K562 (cell line): ENCODE results near the gene COL13A1.

ENCODE experiments used
- MAFG ChIP-seq: fragments of 450-650 bp; conservative IDR thresholded peaks from 2 replicates; pipeline ENCODE4 v1.6.1; 2016; ENCODE audit warnings: missing genetic modification characterization, missing compliant biosample characterization
- ZFX ChIP-seq: sonication (generic); formaldehyde crosslinking; IDR thresholded peaks from 2 replicates; pipeline ENCODE4 v1.8.0; 2022; ENCODE audit warnings: mild to moderate bottlenecking, missing genetic modification reagents, moderate library complexity
- TF ChIP-seq, protein P1 (sequence below), 3 experiments: IDR thresholded peaks in 2 of 3; conservative IDR thresholded peaks in 1 of 3; 2 replicates each; pipeline ENCODE4 v1.5.1; 2011 to 2012; ENCODE audit warnings: low read length in 3 of 3, mild to moderate bottlenecking in 3 of 3, control low read depth in 2 of 3, improper control_type of control experiment in 1 of 3, inconsistent platforms in 1 of 3, low read depth in 1 of 3, mixed read lengths in 1 of 3, moderate library complexity in 1 of 3; ENCODE audit not compliant: insufficient read depth in 2 of 3

DNA sequence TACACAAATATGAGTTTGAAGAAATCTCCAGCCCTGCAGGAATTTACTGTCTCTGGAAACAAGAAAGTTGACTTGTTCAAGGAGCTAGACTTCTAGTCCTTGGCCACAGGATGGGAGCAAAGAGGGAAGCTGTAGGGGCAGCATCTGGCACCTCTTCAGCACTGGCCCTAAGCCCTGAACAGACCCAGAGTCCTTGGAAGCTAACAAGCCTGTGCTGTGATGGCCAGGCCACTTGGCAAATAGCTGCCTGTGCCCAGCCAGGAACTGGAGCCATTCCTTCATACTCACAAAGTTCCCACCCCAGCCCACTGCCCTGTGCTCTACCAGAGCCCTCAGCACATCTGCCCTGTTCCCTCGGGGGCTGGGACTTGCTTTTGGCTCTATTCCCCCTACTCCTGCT, 9.4 kb upstream of the COL13A1 start:
- TF ChIP-seq, protein P1, sequence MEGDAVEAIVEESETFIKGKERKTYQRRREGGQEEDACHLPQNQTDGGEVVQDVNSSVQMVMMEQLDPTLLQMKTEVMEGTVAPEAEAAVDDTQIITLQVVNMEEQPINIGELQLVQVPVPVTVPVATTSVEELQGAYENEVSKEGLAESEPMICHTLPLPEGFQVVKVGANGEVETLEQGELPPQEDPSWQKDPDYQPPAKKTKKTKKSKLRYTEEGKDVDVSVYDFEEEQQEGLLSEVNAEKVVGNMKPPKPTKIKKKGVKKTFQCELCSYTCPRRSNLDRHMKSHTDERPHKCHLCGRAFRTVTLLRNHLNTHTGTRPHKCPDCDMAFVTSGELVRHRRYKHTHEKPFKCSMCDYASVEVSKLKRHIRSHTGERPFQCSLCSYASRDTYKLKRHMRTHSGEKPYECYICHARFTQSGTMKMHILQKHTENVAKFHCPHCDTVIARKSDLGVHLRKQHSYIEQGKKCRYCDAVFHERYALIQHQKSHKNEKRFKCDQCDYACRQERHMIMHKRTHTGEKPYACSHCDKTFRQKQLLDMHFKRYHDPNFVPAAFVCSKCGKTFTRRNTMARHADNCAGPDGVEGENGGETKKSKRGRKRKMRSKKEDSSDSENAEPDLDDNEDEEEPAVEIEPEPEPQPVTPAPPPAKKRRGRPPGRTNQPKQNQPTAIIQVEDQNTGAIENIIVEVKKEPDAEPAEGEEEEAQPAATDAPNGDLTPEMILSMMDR (IDR thresholded peaks at IDR 0.05 in 2 of 3, conservative IDR thresholded peaks at IDR 0.05 in 1 of 3; ENCODE audit: insufficient read depth in 2 of 3, low read depth in 1 of 3, low read length in 3 of 3), result no peak
- TF ChIP-seq ZFX (CRISPR knock-in tag) (no peak), MAFG (tag) (no peak)
